Inferior parietal cortex (tissue), 1 donor: ENCODE measurements around the gene GJA4.
A peak's percentile ranks its signal among the peaks of the same experiment; 100 is the strongest.
"Not testable (repeated sequence)": the region's sequence is repeated elsewhere in the genome, so short reads cannot be mapped to it uniquely, and the experiment has no call there.

Experiments
- DNase-seq: peaks from one replicate; pipeline ENCODE4 v3.0.0-alpha.2; 2016; ENCODE audit errors: extremely low spot score

The GJA4 gene

GRCh38 chr1:34770891-34771504 is 21.8 kb upstream of the GJA4 start:
- DNase-seq: peak; percentile 42

- DNase-seq: no peak
Observed at GRCh38 chr1:34771573-34772371, 21.0 kb upstream of the GJA4 start.

DNA sequence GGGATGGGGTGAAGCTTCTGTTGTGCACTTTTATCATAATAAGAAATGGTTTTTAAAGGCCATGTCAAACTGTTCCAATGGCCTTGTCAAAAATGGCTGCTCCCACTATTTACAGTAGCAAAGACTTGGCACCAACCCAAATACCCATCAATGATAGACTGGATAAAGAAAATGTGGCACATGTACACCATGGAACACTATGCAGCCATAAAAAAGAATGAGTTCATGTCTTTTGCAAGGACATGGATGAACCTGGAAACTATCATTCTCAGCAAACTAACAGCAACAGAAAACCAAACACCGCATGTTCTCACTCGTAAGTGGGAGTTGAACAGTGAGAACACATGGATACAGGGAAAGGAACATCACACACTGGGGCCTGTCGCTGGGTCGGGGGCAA is 19.7 kb upstream of the GJA4 start:
- not testable (repeated sequence) for DNase-seq

DNA sequence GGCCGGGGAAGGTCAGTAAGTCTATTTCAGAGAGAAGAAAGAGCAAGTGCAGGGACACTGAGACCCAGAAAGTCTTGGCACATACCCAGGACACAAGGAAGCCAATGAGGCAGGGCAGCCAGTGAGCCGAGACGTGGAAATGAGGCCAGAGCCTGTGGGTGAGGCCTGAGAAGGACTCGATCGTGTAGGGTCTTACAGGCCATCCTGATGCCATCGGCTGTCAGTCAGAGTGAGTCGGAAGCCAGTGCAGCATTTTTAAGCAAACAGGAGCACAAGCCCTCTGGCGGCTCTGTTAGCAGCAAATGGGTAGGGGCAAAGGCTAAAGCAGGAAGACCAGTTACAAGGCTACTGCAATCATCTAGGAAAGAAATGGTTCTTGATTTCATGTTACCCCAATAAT is 17.8 kb upstream of the GJA4 start:
- DNase-seq: no peak

DNA sequence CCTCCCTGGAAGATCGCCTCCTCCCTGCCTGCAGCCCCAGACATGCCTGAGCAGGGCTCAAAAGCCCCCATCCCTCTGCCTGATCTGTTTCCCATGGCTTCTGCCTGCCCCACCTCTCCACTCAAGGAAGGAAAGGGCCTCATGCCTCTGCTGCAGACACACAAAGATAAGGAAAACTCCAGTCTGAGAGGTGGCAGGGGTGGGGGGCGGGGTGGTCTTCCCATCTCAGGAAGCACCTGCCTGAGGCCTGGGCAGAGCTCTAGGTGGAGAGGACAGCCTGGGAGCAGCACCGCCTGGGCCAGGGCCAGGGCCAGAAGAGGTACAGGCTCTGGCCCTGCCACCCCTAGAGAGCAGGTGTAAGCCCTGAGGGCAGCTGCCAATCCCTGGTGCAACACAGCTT is 15.9 kb upstream of the GJA4 start:
- no peak for DNase-seq

DNA sequence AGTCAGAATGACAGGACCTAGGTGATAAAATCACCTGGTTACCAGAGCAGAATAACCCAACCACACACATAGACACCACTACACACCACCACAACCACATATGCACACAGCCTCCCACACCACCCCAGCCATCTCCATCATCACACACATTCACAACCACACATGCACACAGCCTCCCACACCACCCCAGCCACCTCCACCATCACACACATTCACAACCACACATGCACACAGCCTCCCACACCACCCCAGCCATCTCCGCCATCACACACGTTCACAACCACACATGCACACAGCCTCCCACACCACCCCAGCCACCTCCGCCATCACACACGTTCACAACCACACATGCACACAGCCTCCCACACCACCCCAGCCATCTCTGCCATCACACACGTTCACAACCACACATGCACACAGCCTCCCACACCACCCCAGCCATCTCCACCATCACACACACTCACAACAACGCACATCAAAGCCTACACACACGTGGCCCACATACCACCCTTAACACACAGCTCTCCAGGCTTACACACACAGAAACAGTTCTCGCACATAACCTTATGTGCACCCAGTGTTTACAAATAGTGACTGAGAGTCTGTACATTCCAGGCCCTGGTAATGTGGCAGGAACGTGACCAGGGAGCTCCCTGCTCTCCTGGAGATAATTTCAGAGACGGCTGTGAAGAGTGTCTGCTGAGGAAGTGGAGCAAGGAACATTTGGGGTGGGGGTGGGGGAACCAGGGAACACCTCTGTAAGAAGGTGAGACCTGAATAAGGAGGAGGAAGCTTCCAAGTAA is 15.1 kb upstream of the GJA4 start:
- DNase-seq: no peak

- DNase-seq: no peak
Observed at GRCh38 chr1:34778381-34778780, 14.4 kb upstream of the GJA4 start.

GRCh38 chr1:34779005-34779404 is 13.8 kb upstream of the GJA4 start:
- no peak for DNase-seq

- no peak for DNase-seq
Observed at GRCh38 chr1:34779526-34779925, 13.3 kb upstream of the GJA4 start.

DNA sequence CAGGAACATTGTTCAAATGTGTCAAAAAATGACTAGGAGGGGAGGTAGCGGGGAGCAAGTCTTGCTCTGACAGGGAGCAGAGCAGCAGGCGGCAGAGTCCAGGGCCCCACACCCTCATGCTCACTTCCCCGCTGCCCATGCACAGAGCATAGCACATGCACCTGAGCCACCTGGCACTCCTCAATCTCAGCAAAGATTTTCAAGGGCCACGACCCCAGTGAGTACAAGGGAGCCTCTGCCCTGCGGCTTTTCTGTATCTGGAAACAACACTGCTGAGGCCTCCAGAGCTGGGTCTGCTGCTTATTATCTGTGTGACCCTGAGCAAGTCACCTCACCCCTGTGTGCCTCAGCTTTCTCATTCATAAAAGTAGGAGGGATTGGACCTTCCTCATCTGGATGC is 12.8 kb upstream of the GJA4 start:
- DNase-seq: no peak

DNA sequence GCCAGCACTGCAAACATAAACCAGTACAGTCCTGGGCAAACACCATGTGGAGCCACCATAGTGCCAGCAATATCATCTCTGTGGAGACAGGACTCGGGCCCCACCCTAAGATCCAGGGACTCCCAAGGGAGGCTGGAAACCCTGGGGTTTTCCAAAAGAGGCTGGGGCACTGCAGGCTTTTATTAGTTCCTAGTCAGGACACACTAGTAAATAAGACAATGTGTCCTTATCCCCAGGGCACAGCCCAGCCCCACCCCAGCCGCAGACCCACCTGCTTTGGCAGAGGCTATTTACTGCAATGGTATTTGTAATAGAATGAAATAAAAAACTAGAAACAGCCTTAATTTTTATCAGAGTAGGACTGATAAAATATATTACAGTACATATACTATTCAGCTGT is 12.3 kb upstream of the GJA4 start:
- no peak for DNase-seq

- DNase-seq: no peak
Observed at GRCh38 chr1:34781071-34781843, 11.5 kb upstream of the GJA4 start, which contains the start of gene GJB3. Gene GJB3 (plus strand): TSS chr1:34781214. CDS start chr1:34784763, 3,549 bp downstream.

DNA sequence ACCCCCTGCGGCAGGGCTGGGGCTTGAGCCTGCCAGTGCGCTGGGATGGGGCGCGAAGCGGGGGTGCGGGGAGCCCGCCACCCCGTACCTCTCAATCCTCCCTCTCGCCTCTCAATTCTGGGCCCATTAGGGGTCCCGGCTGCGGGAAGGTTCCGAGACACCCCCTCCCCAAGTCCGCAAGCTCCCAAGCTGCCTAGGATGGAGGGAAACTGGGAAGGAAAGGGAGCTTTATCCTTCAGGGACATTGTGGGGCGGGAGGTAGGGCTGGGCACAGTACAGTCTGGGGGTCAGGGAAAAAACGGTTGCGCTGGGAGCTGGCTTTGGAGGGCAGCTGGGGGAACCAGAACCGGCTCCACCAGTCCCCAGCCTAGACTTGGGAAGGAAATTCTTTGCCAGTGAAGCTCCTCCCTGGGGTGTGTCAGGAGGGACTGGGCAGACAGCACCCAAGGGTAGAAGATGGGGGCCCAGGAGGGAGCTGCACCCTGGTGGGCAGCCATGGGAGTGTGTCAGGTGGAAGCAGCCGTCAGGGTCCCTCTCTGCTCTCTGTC is 10.9 kb upstream of the GJA4 start:
- no peak for DNase-seq

- DNase-seq: no peak
Observed at GRCh38 chr1:34784751-34785221, 8.0 kb upstream of the GJA4 start.

DNA sequence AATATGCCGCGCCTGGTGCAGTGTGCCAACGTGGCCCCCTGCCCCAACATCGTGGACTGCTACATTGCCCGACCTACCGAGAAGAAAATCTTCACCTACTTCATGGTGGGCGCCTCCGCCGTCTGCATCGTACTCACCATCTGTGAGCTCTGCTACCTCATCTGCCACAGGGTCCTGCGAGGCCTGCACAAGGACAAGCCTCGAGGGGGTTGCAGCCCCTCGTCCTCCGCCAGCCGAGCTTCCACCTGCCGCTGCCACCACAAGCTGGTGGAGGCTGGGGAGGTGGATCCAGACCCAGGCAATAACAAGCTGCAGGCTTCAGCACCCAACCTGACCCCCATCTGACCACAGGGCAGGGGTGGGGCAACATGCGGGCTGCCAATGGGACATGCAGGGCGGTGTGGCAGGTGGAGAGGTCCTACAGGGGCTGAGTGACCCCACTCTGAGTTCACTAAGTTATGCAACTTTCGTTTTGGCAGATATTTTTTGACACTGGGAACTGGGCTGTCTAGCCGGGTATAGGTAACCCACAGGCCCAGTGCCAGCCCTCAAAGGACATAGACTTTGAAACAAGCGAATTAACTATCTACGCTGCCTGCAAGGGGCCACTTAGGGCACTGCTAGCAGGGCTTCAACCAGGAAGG is 7.4 kb upstream of the GJA4 start:
- no peak for DNase-seq

DNA sequence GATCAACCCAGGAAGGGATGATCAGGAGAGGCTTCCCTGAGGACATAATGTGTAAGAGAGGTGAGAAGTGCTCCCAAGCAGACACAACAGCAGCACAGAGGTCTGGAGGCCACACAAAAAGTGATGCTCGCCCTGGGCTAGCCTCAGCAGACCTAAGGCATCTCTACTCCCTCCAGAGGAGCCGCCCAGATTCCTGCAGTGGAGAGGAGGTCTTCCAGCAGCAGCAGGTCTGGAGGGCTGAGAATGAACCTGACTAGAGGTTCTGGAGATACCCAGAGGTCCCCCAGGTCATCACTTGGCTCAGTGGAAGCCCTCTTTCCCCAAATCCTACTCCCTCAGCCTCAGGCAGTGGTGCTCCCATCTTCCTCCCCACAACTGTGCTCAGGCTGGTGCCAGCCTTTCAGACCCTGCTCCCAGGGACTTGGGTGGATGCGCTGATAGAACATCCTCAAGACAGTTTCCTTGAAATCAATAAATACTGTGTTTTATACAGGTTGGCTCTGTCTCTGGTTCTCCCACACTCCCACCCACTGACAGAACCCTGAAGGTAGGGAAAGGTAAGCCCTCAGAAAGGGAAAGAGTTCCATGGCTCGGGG is 6.8 kb upstream of the GJA4 start:
- DNase-seq: no peak

DNA sequence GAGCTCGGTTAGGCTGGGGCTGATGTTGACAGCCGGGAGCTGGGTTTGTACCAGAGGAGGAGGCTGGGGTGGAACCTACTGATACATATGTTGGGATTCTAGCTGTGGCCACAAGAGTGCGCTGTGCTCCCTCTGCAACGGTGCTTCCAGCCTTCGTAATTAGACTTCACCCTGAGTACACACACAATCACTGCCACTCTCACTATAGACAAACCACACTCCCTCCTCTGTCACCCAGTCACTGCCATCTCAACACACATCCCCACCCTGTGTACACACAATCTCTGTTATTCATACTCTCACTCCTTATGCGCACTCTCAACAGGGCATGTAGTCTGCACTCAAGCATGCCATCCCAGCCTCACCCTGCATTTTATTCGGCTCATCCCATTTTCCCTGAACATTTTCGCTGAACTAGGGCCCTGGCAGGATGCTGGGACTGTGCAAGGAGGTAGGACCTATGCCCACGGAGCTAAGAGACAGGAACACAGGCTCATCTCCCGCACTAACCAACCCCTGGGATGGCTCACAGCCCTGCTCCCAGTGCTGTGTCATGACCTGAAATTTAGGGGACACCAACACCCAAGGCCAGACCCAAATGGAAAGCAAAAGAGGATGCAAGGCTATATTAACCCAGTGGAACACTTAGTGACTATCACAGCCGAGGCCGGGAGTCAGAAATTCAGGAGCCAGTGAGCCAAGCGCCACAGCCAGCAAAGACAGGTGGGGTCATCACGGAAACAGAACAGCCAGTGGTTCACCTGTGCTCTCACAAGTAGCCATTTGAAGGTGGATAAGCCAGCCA is 6.1 kb upstream of the GJA4 start:
- peak; percentile 86 for DNase-seq

- DNase-seq: no peak
Observed at GRCh38 chr1:34787461-34788420, 5.1 kb upstream of the GJA4 start.
